IMR-90 (cell line): ENCODE results near the gene TRIM26. TPM values are rescaled to one million over a fixed set of nuclear protein-coding genes. Genes with fewer than 3 reads are reported as not detected.

Experiments
- ATAC-seq: fragments of 200-7000 bp; cut with Tn5 transposase; 2 replicates; pipeline ENCODE4 v1.9.1; 2020; ENCODE audit warnings: low read depth, mild to moderate bottlenecking, moderate library complexity
- BruUV-seq: library from RNA; stranded (reverse); fragments of 400-500 nt; replicated peaks from 2 replicates; lab custom pipeline; 2021; lab: Mats Ljungman, UMichigan
- CTCF ChIA-PET: fragments of 300-600 bp; formaldehyde crosslinking; extraction: SDS; loops from one replicate; lab custom pipeline; 2021; ENCODE audit warnings: antibody characterized with exemption; lab: Yijun Ruan, JAX
- POLR2A ChIA-PET: fragments of 300-600 bp; sonication (Branson Sonifier 250); formaldehyde crosslinking; loops from one replicate; lab custom pipeline; 2022; ENCODE audit warnings: antibody characterized with exemption; ENCODE audit not compliant: unreplicated experiment; lab: Charles Lee
- DNase-seq: peaks from one replicate; pipeline ENCODE4 v3.0.0; 2013
- H2AFZ ChIP-seq: replicated peaks from 2 replicates; pipeline ENCODE3; 2013; ENCODE audit warnings: low read length, mild to moderate bottlenecking; ENCODE audit not compliant: poor library complexity
- H2AK5ac ChIP-seq: 2 replicates; pipeline ENCODE4 v1.6.1; 2013; ENCODE audit warnings: low read depth, low read length, inconsistent platforms
- H2AK9ac ChIP-seq: replicated peaks from 2 replicates; pipeline ENCODE3; 2013; ENCODE audit warnings: mild to moderate bottlenecking, low read depth, low read length, moderate library complexity; ENCODE audit not compliant: poor library complexity
- H2BK120ac ChIP-seq: 2 replicates; pipeline ENCODE4 v1.6.1; 2013; ENCODE audit warnings: low read depth, low read length, inconsistent platforms
- H2BK15ac ChIP-seq: 3 replicates; pipeline ENCODE4 v1.6.1; 2013; ENCODE audit warnings: low read depth, low read length, inconsistent platforms
- H2BK20ac ChIP-seq: 2 replicates; pipeline ENCODE4 v1.6.1; 2013; ENCODE audit warnings: low read depth, mild to moderate bottlenecking, inconsistent platforms, low read length, moderate library complexity
- H2BK5ac ChIP-seq: 2 replicates; pipeline ENCODE4 v1.6.1; 2013; ENCODE audit warnings: mild to moderate bottlenecking, low read depth, low read length, inconsistent platforms; ENCODE audit not compliant: poor library complexity, severe bottlenecking
- H3K14ac ChIP-seq: replicated peaks from 2 replicates; pipeline ENCODE4 v1.6.1; 2013; ENCODE audit warnings: low read depth, low read length, inconsistent platforms
- H3K18ac ChIP-seq: 2 replicates; pipeline ENCODE4 v1.6.1; 2013; ENCODE audit warnings: low read depth, low read length, control low read depth
- H3K23ac ChIP-seq: 2 replicates; pipeline ENCODE4 v1.6.1; 2013; ENCODE audit warnings: low read depth, low read length, inconsistent platforms
- H3K27ac ChIP-seq: 2 replicates; pipeline ENCODE4 v1.5.1; 2013; ENCODE audit warnings: mild to moderate bottlenecking, control low read depth, low read length; ENCODE audit not compliant: insufficient read depth
- H3K27me3 ChIP-seq: 2 replicates; pipeline ENCODE4 v1.6.1; 2013; ENCODE audit warnings: low read length; ENCODE audit not compliant: control insufficient read depth, insufficient read depth
- H3K36me3 ChIP-seq: 2 replicates; pipeline ENCODE4 v1.6.1; 2013; ENCODE audit warnings: low read length, mixed read lengths; ENCODE audit not compliant: control insufficient read depth, insufficient read depth
- H3K4ac ChIP-seq: 2 replicates; pipeline ENCODE4 v1.6.1; 2013; ENCODE audit warnings: low read depth, low read length, inconsistent platforms
- H3K4me1 ChIP-seq: 2 replicates; pipeline ENCODE4 v1.6.1; 2013; ENCODE audit warnings: low read length, mixed read lengths; ENCODE audit not compliant: control insufficient read depth, insufficient read depth
- H3K4me2 ChIP-seq: 2 replicates; pipeline ENCODE4 v1.6.1; 2013; ENCODE audit warnings: low read depth, mild to moderate bottlenecking, control low read depth, low read length, moderate library complexity
- H3K4me3 ChIP-seq: 2 replicates; pipeline ENCODE4 v1.5.1; 2013; ENCODE audit warnings: low read depth, mild to moderate bottlenecking, control low read depth, low read length, moderate library complexity; ENCODE audit not compliant: insufficient read depth
- H3K56ac ChIP-seq: 2 replicates; pipeline ENCODE4 v1.6.1; 2013; ENCODE audit warnings: low read length, inconsistent platforms; ENCODE audit not compliant: insufficient read depth; ENCODE audit errors: extremely low read depth
- H3K79me1 ChIP-seq, 2 experiments: 2 replicates each; pipeline ENCODE4 v1.6.1; 2013; ENCODE audit warnings: low read length in 2 of 2, inconsistent platforms in 1 of 2, low read depth in 1 of 2
- H3K9ac ChIP-seq: 2 replicates; pipeline ENCODE4 v1.6.1; 2013; ENCODE audit warnings: low read depth, low read length, control low read depth
- H3K9me1 ChIP-seq: 2 replicates; pipeline ENCODE4 v1.6.1; 2013; ENCODE audit warnings: low read length, inconsistent platforms; ENCODE audit not compliant: insufficient read depth
- H3K9me3 ChIP-seq: 2 replicates; pipeline ENCODE4 v1.6.1; 2013; ENCODE audit warnings: low read length; ENCODE audit not compliant: control insufficient read depth, insufficient read depth
- H4K20me1 ChIP-seq: 2 replicates; pipeline ENCODE4 v1.6.1; 2013; ENCODE audit warnings: low read length, inconsistent platforms; ENCODE audit not compliant: insufficient read depth
- H4K5ac ChIP-seq: 2 replicates; pipeline ENCODE4 v1.6.1; 2013; ENCODE audit warnings: mild to moderate bottlenecking, low read depth, low read length, control low read depth
- H4K8ac ChIP-seq, 2 experiments: 2 replicates each; pipeline ENCODE4 v1.6.1; 2013; ENCODE audit warnings: low read depth in 2 of 2, low read length in 2 of 2, control low read depth in 1 of 2, inconsistent platforms in 1 of 2
- H4K91ac ChIP-seq: 2 replicates; pipeline ENCODE4 v1.6.1; 2013; ENCODE audit warnings: low read depth, low read length, inconsistent platforms; ENCODE audit not compliant: insufficient read depth
- BHLHE40 ChIP-seq: fragments of 150-350 bp; IDR thresholded peaks from 2 replicates; pipeline ENCODE4 v1.6.1; 2016; ENCODE audit warnings: mild to moderate bottlenecking, low read depth, low read length
- ELK1 ChIP-seq: fragments of 150-350 bp; IDR thresholded peaks from 2 replicates; pipeline ENCODE4 v1.6.1; 2016; ENCODE audit warnings: low read depth, mild to moderate bottlenecking, low read length, moderate library complexity, borderline replicate concordance
- FOS ChIP-seq: fragments of 150-350 bp; IDR thresholded peaks from 2 replicates; pipeline ENCODE4 v1.6.1; 2016; ENCODE audit warnings: low read depth, low read length
- MAZ ChIP-seq: IDR thresholded peaks from 2 replicates; pipeline ENCODE4 v1.6.1; 2012; ENCODE audit warnings: low read depth, mild to moderate bottlenecking, low read length, improper control_type of control experiment, moderate library complexity, borderline replicate concordance
- POLR2A ChIP-seq: IDR thresholded peaks from 2 replicates; pipeline ENCODE4 v1.6.1; 2012; ENCODE audit warnings: mild to moderate bottlenecking, low read depth, low read length
- RAD21 ChIP-seq: IDR thresholded peaks from 2 replicates; pipeline ENCODE4 v1.6.1; 2012; ENCODE audit warnings: low read length, improper control_type of control experiment
- RFX5 ChIP-seq: IDR thresholded peaks from 2 replicates; pipeline ENCODE4 v1.8.0; 2012; ENCODE audit warnings: low read depth, mild to moderate bottlenecking, low read length, moderate library complexity
- SMC3 ChIP-seq: fragments of 150-350 bp; IDR thresholded peaks from 2 replicates; pipeline ENCODE4 v1.6.1; 2016; ENCODE audit warnings: low read depth, mild to moderate bottlenecking, antibody characterized with exemption, low read length, moderate library complexity
- USF2 ChIP-seq: fragments of 150-350 bp; IDR thresholded peaks from 2 replicates; pipeline ENCODE4 v1.6.1; 2017; ENCODE audit warnings: mild to moderate bottlenecking, antibody characterized with exemption, low read length, low read depth
- WGBS, 2 experiments: methylation state at CpG; one replicate each; pipeline versions ENCODE4 v1.1.5 to v1.1.7; 2013; ENCODE audit warnings: missing lambda C conversion rate in 2 of 2; ENCODE audit not compliant: insufficient read length in 1 of 2; ENCODE audit errors: extremely low coverage in 2 of 2; 5-methylcytosine and 5-hydroxymethylcytosine counted together
- dilution Hi-C: fragments of 300-500 bp; cut with HindIII; formaldehyde crosslinking; loops from one replicate; pipeline ENCODE4 v1.14.3; 2018; ENCODE audit warnings: low sequenced_read_pairs; ENCODE audit not compliant: unreplicated experiment
- in situ Hi-C: fragments of 300-500 bp; cut with MboI; formaldehyde crosslinking; loops from 3 replicates; pipeline ENCODE4 v1.14.3; 2019; ENCODE audit warnings: low sequenced_read_pairs, inconsistent platforms, mixed read lengths
- intact Hi-C: fragments of 100-400 bp; cut with micrococcal nuclease; formaldehyde crosslinking; loops from 2 replicates; pipeline ENCODE4 v1.10.0; 2022
- polyA plus RNA-seq, 3 experiments: library from polyadenylated mRNA; depleted of rRNA; stranded (reverse); fragments of >200 nt; gene quantifications; 2 replicates each; pipeline ENCODE4 v1.2.3, GENCODE V29; 2012; ENCODE audit warnings: low replicate concordance in 1 of 3
- total RNA-seq: library from RNA; depleted of rRNA; stranded (reverse); fragments of >200 nt; gene quantifications from 2 replicates; pipeline ENCODE4 v1.2.3, GENCODE V29; 2012

The TRIM26 gene
- total and polyA plus RNA-seq, 2 of the 4 experiments (the other 2 are of a cell fraction) = 22.6 to 23.8 TPM

- H2BK20ac ChIP-seq = no peak overlapping the region
- 80% methylated on average over 1 of the region's 17 CpGs; no CpG with 5 or more reads in 1 of the 2 experiments for WGBS, 2 experiments
- BruUV-seq = no TSS peak
- H2AFZ ChIP-seq = no peak overlapping the region
- H2AK5ac ChIP-seq = no peak overlapping the region
- dilution Hi-C loops = no loop called here
- H4K91ac ChIP-seq = no peak overlapping the region
- H3K9ac ChIP-seq = no peak overlapping the region
- ATAC-seq (no peak), DNase-seq (no peak)
- no peak overlapping the region for H3K23ac ChIP-seq
- no peak overlapping the region for H4K8ac ChIP-seq
- no peaks in the 10 kb centered on the region for H4K20me1 ChIP-seq
- H2BK120ac ChIP-seq = no peak overlapping the region
- ChIA-PET POLR2A (no interaction called here), CTCF (no interaction called here)
- H3K4ac ChIP-seq = no peak overlapping the region
- H2BK15ac ChIP-seq = no peak overlapping the region
- no peaks in the 10 kb centered on the region for H3K4me1 ChIP-seq
- H3K79me1 ChIP-seq = no peaks in the 10 kb centered on the region
- intact Hi-C loops = no loop called here
- no peak overlapping the region for H3K18ac ChIP-seq
- no peak overlapping the region for H4K5ac ChIP-seq
- no peak overlapping the region for H3K56ac ChIP-seq
- no peak overlapping the region for H2BK5ac ChIP-seq
- in situ Hi-C loops = no loop called here
- TF ChIP-seq RAD21 = no peak
- no peak for TF ChIP-seq RFX5
- no peak for TF ChIP-seq FOS
- no peak for TF ChIP-seq ELK1
- no peak for TF ChIP-seq SMC3
- no peak for TF ChIP-seq USF2
- TF ChIP-seq POLR2A = no peak
- TF ChIP-seq MAZ = no peak
- no peak for TF ChIP-seq BHLHE40
- H3K27me3 ChIP-seq = peaks cover 27% of the 10 kb centered on the region
- H3K9me1 ChIP-seq = no peaks in the 10 kb centered on the region
- no peak overlapping the region for H3K4me3 ChIP-seq
- no peaks in the 10 kb centered on the region for H3K36me3 ChIP-seq
- H3K14ac ChIP-seq = no peak overlapping the region
- H3K9me3 ChIP-seq = no peaks in the 10 kb centered on the region
- H2AK9ac ChIP-seq = no peak overlapping the region
- no peak overlapping the region for H3K4me2 ChIP-seq
- no peak overlapping the region for H3K27ac ChIP-seq
These were observed 59.1 kb downstream of the TRIM26 start for GRCh38 chr6:30154061-30154460.
